ENCODE results near the gene NANOS2. TPM values are rescaled to one million over a fixed set of nuclear protein-coding genes. Genes with fewer than 3 reads are reported as not detected.

The NANOS2 gene
- total and polyA plus RNA-seq, 2 of the 13 experiments (the other 11 are each of a cell fraction or from before 2014, with no cell fraction given), result not detected

- TF ChIP-seq, protein P1, sequence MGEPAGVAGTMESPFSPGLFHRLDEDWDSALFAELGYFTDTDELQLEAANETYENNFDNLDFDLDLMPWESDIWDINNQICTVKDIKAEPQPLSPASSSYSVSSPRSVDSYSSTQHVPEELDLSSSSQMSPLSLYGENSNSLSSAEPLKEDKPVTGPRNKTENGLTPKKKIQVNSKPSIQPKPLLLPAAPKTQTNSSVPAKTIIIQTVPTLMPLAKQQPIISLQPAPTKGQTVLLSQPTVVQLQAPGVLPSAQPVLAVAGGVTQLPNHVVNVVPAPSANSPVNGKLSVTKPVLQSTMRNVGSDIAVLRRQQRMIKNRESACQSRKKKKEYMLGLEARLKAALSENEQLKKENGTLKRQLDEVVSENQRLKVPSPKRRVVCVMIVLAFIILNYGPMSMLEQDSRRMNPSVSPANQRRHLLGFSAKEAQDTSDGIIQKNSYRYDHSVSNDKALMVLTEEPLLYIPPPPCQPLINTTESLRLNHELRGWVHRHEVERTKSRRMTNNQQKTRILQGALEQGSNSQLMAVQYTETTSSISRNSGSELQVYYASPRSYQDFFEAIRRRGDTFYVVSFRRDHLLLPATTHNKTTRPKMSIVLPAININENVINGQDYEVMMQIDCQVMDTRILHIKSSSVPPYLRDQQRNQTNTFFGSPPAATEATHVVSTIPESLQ (CRISPR knock-in tag; conservative IDR thresholded peaks at IDR 0.05), result no peak
- no peak for TF ChIP-seq RFX5 (IDR thresholded peaks at IDR 0.05; ENCODE audit: low read depth, low read length)
- TF ChIP-seq KDM2A (CRISPR knock-in tag; IDR thresholded peaks at IDR 0.05; ENCODE audit: borderline replicate concordance, low read depth), result no peak
- TF ChIP-seq ZNF878 (CRISPR knock-in tag; IDR thresholded peaks at IDR 0.05), result no peak
- no peak for TF ChIP-seq THYN1 (CRISPR knock-in tag; IDR thresholded peaks at IDR 0.05; ENCODE audit: borderline replicate concordance, low read depth)
- no peak for TF ChIP-seq ZNF274 (CRISPR knock-in tag; IDR thresholded peaks at IDR 0.05)
- no peak for TF ChIP-seq ZNF850 (CRISPR knock-in tag; conservative IDR thresholded peaks at IDR 0.05)
- TF ChIP-seq HOXA5 (CRISPR knock-in tag; IDR thresholded peaks at IDR 0.05), result no peak
- 0 out of 2 replicates have a peak, but pooled peaks have one; percentile 21 for TF ChIP-seq MYC (CRISPR knock-in tag; IDR thresholded peaks at IDR 0.05; ENCODE audit: borderline replicate concordance)
- no peak for TF ChIP-seq MIER2 (CRISPR knock-in tag; IDR thresholded peaks at IDR 0.05)
- no peak for TF ChIP-seq RNF2 (conservative IDR thresholded peaks at IDR 0.05; ENCODE audit: low read depth)
- TF ChIP-seq MAFK (conservative IDR thresholded peaks at IDR 0.05 in 1 of 2, IDR thresholded peaks at IDR 0.05 in 1 of 2; ENCODE audit: low read length in 2 of 2), result no peak
- TF ChIP-seq ZMYM4 (CRISPR knock-in tag; IDR thresholded peaks at IDR 0.05), result no peak
- TF ChIP-seq, protein P2, sequence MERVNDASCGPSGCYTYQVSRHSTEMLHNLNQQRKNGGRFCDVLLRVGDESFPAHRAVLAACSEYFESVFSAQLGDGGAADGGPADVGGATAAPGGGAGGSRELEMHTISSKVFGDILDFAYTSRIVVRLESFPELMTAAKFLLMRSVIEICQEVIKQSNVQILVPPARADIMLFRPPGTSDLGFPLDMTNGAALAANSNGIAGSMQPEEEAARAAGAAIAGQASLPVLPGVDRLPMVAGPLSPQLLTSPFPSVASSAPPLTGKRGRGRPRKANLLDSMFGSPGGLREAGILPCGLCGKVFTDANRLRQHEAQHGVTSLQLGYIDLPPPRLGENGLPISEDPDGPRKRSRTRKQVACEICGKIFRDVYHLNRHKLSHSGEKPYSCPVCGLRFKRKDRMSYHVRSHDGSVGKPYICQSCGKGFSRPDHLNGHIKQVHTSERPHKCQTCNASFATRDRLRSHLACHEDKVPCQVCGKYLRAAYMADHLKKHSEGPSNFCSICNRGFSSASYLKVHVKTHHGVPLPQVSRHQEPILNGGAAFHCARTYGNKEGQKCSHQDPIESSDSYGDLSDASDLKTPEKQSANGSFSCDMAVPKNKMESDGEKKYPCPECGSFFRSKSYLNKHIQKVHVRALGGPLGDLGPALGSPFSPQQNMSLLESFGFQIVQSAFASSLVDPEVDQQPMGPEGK (CRISPR knock-in tag; IDR thresholded peaks at IDR 0.05), result no peak
- TF ChIP-seq, protein P3, sequence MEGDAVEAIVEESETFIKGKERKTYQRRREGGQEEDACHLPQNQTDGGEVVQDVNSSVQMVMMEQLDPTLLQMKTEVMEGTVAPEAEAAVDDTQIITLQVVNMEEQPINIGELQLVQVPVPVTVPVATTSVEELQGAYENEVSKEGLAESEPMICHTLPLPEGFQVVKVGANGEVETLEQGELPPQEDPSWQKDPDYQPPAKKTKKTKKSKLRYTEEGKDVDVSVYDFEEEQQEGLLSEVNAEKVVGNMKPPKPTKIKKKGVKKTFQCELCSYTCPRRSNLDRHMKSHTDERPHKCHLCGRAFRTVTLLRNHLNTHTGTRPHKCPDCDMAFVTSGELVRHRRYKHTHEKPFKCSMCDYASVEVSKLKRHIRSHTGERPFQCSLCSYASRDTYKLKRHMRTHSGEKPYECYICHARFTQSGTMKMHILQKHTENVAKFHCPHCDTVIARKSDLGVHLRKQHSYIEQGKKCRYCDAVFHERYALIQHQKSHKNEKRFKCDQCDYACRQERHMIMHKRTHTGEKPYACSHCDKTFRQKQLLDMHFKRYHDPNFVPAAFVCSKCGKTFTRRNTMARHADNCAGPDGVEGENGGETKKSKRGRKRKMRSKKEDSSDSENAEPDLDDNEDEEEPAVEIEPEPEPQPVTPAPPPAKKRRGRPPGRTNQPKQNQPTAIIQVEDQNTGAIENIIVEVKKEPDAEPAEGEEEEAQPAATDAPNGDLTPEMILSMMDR (CRISPR knock-in tag; IDR thresholded peaks at IDR 0.05), result no peak
- TF ChIP-seq ZNF496 (CRISPR knock-in tag; IDR thresholded peaks at IDR 0.05; ENCODE audit: insufficient replicate concordance), result no peak
- no peak for TF ChIP-seq CBX2 (IDR thresholded peaks at IDR 0.05; ENCODE audit: low read depth, low read length)
- TF ChIP-seq CBX2 (CRISPR knock-in tag; IDR thresholded peaks at IDR 0.05; ENCODE audit: low read depth), result no peak
- TF ChIP-seq MED1 (CRISPR knock-in tag; IDR thresholded peaks at IDR 0.05), result no peak
- no peak for TF ChIP-seq IRF1 (CRISPR knock-in tag; IDR thresholded peaks at IDR 0.05; ENCODE audit: low read depth)
- 0 out of 2 replicates have a peak, but pooled peaks have one; percentile 11 for TF ChIP-seq ZNF317 (CRISPR knock-in tag; IDR thresholded peaks at IDR 0.05)
- TF ChIP-seq MTF2 (CRISPR knock-in tag; IDR thresholded peaks at IDR 0.05; ENCODE audit: borderline replicate concordance), result no peak
- no peak for TF ChIP-seq EHMT2 (IDR thresholded peaks at IDR 0.05; ENCODE audit: borderline replicate concordance, low read depth, low read length)
- no peak for TF ChIP-seq ATF1 (CRISPR knock-in tag; IDR thresholded peaks at IDR 0.05)
- TF ChIP-seq POLR2A (IDR thresholded peaks at IDR 0.05; ENCODE audit: insufficient read depth in 1 of 2, low read depth in 2 of 2, low read length in 2 of 2), result no peak; a peak in 1 of 4 replicates
Observed at GRCh38 chr19:45865269-45865948, 49.2 kb downstream of the NANOS2 start (continued).

Data from HepG2 (cell line).